Activated T-helper 1 cell treated with anti-CD3 and anti-CD28 coated beads, Interleukin-12 subunit alpha, Interleukin-12 subunit beta, Interleukin-2, Interleukin-4 antibody, amounts not matched to agents 30 ng/mL and 10 ng/mL and 1 ng/mL, durations not matched to agents 14 hours and 24 hours and 36 hours (primary cell): ENCODE data around the gene OSCP1. TPM values are rescaled to one million over a fixed set of nuclear protein-coding genes. Genes with fewer than 3 reads are reported as not detected.

Experiments used
- DNase-seq: peaks from one replicate; pipeline ENCODE4 v3.0.0; 2021; ENCODE audit warnings: low spot score
- H3K27ac Mint-ChIP-seq: one replicate; pipeline ENCODE4 v1.8.0; 2021; ENCODE audit warnings: mild to moderate bottlenecking, mixed read lengths
- H3K27me3 Mint-ChIP-seq: one replicate; pipeline ENCODE4 v1.8.0; 2022; ENCODE audit warnings: mild to moderate bottlenecking, moderate library complexity, mixed read lengths; ENCODE audit not compliant: insufficient read depth
- H3K36me3 Mint-ChIP-seq: one replicate; pipeline ENCODE4 v1.8.0; 2021; ENCODE audit warnings: low read depth, mixed read lengths
- H3K4me1 Mint-ChIP-seq: one replicate; pipeline ENCODE4 v1.8.0; 2021; ENCODE audit warnings: low read depth, mixed read lengths
- H3K4me3 Mint-ChIP-seq: one replicate; pipeline ENCODE4 v1.8.0; 2021; ENCODE audit warnings: mild to moderate bottlenecking, moderate library complexity, mixed read lengths
- H3K9me3 Mint-ChIP-seq: one replicate; pipeline ENCODE4 v1.8.0; 2021; ENCODE audit warnings: mixed read lengths
- intact Hi-C: fragments of 100-400 bp; cut with micrococcal nuclease; formaldehyde crosslinking; loops from one replicate; pipeline ENCODE4 v1.15.1; 2024
- total RNA-seq: library from RNA; stranded (reverse); gene quantifications from 2 replicates; pipeline ENCODE4 v1.2.3, GENCODE V29; 2022

OSCP1 gene
- total RNA-seq, 1 donor from 2014 or later = 0.96 TPM

DNA sequence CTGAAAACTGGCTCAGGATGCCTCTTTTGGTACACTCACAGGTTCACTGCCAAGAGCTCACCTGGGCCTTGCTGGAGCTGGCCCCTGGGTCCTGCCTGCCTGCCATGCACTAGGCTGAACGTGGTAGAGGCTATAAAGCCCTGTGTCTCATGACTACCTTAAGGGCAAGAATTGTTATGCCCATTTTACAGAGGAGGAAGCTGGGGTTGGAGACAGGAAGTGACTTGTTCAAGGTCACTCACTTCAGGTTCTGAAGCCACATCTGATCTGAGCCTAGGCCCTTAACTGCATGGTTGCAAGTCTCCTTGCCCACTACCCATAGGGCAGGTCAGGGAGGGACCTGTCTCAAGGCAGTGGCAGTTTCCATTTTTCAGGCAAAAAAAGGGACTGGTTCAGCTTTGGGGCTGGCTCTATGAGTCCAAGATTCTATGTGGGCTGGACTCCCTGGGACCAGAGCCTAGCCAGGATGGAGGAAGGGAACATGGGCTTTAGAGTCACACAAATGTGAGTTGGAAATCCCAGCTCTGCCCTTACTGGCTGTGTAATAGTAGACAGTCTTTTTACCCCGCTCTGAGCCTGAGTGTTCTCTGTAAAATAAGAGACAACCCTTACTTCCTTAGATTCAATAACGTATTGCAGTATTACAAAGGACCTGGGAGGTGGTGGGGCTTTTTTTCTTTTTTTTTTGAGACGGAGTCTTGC lies 72.3 kb downstream of the OSCP1 start:
- H3K4me3 Mint-ChIP-seq = peak overlapping the region; percentile 7
- no peaks in the 10 kb centered on the region for H3K9me3 Mint-ChIP-seq
- DNase-seq = no peak

DNA sequence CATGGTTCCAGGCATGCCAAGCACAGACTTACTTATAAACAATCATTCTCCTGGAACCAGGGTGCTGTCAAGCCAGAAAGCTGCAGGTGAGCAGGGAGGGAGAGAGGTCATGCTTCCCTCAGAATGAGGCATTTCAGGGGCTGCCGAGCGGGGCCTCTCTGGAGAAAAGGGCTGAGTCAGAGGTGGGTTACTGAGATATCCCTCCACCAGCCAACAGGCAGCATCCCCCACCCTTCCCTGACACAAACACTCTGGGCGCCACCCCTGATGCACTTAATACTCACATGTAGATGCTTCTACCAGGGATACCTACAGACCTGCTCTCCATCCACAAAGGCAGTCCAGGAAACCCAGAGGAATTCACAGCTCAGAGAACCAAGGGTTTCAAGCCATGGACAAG lies 77.6 kb downstream of the OSCP1 start:
- Mint-ChIP-seq H3K4me3 (no peak overlapping the region), H3K4me1 (peaks cover 62% of the 10 kb centered on the region)

More for the DNA sequence above, 72.3 kb downstream of the OSCP1 start:
- Mint-ChIP-seq H3K36me3 (peaks cover 17% of the 10 kb centered on the region), H3K27me3 (no peaks in the 10 kb centered on the region), H3K27ac (peak overlapping the region; percentile 82), H3K4me1 (peaks cover 68% of the 10 kb centered on the region)
- intact Hi-C loops = no loop called here

DNA sequence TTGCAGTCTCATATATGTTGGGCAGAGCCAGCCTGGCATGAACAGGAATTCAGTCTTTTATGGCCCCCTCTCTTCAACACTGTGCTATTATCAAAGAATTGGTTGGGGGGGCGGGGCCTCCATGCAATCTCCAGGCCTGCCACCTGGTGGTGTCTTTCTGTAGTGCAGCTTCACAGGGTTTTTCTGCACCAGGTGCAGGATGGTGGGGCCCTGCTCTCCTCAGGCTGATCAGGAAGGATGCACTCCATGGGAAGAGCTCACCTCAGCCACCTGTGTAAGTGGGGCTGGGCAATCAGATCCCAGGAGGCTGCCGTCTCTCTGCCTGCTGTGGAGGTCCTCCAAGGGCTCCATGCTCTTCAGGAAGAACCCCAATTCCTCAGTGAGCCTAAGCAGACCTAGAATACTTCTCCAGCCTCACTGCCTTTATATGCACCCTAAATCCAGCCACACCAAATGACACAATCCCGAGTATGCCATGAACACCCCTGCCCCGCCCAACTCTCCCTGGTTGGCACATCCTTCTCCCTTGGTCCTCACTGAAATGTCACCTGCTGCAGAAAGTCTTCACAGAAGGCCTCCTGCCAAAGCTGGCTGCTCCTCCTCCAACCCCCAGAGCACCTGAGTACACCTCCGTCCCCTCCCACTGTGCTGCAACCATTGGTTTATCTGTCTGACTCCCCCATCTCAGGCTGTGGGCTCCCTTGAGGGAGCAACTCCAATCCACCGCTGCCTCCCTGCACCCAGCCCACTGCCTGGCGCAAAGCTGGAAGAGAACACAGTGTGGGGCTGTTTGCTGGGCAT lies 81.0 kb downstream of the OSCP1 start:
- intact Hi-C loops = loop anchor here (1.0 kb wide), 6 partner anchors 17 to 220 kb away; partner anchors contain the start of gene TRAPPC3
- H3K4me1 Mint-ChIP-seq = peaks cover 69% of the 10 kb centered on the region

More for the DNA sequence above, 77.6 kb downstream of the OSCP1 start:
- H3K27me3 Mint-ChIP-seq = no peaks in the 10 kb centered on the region
- peak overlapping the region; percentile 68 for H3K27ac Mint-ChIP-seq
- H3K9me3 Mint-ChIP-seq = no peaks in the 10 kb centered on the region
- intact Hi-C loops = no loop called here
- peaks cover 16% of the 10 kb centered on the region for H3K36me3 Mint-ChIP-seq
- DNase-seq = no peak

More for the DNA sequence above, 81.0 kb downstream of the OSCP1 start:
- Mint-ChIP-seq H3K4me3 (no peak overlapping the region), H3K36me3 (peaks cover 9% of the 10 kb centered on the region), H3K27me3 (no peaks in the 10 kb centered on the region), H3K9me3 (no peaks in the 10 kb centered on the region), H3K27ac (peak overlapping the region; percentile 35)
- peak; percentile 65 for DNase-seq

Other genes starting within 250 kb of the OSCP1 start
- gene THRAP3, start 226.0 kb downstream of the OSCP1 start, total RNA-seq = 147 and 154 TPM in 2 replicates
- 7.5 and 8.3 TPM in 2 replicates for gene SH3D21, start 144.1 kb downstream of the OSCP1 start, total RNA-seq
- 10.6 and 10.9 TPM in 2 replicates for gene EVA1B, start 126.8 kb downstream of the OSCP1 start, total RNA-seq
- 46.5 and 48.7 TPM in 2 replicates for gene STK40, start 64.5 kb downstream of the OSCP1 start, total RNA-seq
- gene LSM10, start 52.5 kb downstream of the OSCP1 start, total RNA-seq = 57.5 and 63.8 TPM in 2 replicates
- gene MRPS15, start 13.9 kb upstream of the OSCP1 start, total RNA-seq = 118 and 121 TPM in 2 replicates
- 0.24 and 0.54 TPM in 2 replicates for gene CSF3R, start 32.5 kb upstream of the OSCP1 start, total RNA-seq